GM21737 (cell line): ENCODE results near the gene IFI27L2.
A peak's percentile ranks its signal among the peaks of the same experiment; 100 is the strongest.
"Not testable (repeated sequence)": the region's sequence is repeated elsewhere in the genome, so short reads cannot be mapped to it uniquely, and the experiment has no call there.

Experiments
- ATAC-seq: cut with Tn5 transposase; IDR thresholded peaks from one replicate; pipeline ENCODE4 v1.9.1; 2021; ENCODE audit warnings: mild to moderate bottlenecking, moderate library complexity; ENCODE audit not compliant: unreplicated experiment

IFI27L2 gene, protein sequence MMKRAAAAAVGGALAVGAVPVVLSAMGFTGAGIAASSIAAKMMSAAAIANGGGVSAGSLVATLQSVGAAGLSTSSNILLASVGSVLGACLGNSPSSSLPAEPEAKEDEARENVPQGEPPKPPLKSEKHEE

DNA sequence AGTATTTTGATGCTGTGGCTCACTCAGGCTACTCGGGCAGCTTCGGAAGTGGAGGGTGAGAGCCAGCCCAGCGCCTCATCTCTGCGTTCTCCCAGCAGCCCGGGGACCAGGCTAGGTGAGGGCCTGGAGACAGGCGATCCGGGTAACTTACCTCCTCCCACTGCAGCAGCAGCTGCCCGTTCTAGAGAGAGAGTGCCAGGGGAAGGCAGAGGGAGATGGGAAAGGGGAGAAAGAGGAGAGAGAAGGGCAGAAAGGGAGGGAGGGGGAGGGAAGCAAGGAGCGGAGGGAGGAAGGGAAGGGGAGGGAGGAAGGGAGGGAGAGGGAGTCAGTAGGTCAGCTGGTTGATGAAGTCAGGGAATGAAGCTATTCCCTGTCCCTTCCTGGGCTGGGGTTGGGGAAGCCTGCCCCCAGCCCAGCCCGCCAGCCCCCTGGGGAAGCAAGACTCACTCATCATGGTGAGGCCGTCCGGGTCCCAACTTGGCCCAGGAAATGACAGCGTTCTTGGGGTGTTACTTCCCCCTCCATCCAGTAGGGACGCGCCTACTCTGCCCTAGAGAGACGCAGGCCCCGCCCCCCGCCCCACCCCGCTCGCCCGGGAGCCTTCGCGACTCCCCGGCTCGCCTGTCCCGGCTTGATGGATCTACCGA, at the start of gene IFI27L2:
Gene IFI27L2 (minus strand): TSS at position 494 of the 647 bp plus-strand sequence. CDS start 40 bp downstream, at position 454.
- peak; percentile 94 for ATAC-seq

DNA sequence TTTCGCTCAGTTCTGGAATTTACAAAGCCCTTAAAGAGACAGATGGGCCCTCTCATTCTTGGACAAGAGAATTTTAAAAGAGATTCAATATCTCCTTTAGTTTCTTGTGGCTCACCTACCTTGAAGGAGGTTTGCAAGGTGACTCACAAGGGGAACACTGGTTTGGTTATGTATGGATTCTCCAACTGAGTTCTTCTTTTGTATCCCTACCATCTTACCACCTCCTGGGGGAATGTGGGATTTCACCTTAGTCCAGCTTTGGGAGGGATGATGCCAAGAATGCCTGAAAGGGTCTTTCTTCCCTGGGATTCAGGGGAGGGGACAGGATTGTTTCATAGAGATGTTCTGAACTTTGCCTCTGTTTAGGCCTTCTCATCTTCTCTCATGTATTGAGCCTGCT, 48.4 kb upstream of the IFI27L2 start:
- ATAC-seq, result no peak

DNA sequence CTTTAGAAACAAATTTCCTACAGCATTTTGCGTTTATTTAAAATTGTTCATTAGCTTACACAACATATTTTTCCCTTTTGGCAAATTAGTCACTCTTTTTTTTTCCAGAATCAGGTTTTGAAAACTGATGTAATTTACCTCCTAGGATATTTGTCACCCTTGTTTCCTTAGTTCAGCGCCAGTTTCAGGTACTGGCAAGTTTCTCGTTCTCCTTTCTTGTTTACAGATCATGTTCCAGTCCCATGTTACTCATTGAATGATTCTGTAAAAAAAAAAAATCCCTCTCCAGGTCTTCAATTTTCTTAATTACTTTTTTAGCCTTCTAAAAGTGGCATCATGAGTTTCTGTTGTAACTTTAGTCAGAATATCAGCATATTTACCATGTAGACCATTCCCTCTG, 47.4 kb upstream of the IFI27L2 start:
- no peak for ATAC-seq

DNA sequence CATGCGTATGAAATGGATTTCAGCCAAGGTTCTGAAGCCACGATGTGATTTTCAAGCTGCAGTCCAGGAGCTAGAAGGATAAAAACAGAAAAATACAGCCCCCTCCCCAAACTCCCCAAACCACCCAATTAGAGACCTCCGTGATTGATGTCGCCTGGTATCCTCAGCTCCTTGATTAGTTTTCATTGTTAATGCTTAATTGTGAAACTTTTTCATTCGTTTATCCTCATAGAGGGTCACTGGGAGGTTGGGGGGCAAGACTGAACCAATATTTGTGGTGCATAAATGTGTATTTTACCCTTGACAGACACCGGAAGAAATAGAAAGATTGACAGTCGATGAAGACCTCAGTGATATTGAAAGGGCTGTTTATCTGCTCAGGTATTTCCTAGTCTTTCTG, 46.3 kb upstream of the IFI27L2 start:
- ATAC-seq, result no peak

DNA sequence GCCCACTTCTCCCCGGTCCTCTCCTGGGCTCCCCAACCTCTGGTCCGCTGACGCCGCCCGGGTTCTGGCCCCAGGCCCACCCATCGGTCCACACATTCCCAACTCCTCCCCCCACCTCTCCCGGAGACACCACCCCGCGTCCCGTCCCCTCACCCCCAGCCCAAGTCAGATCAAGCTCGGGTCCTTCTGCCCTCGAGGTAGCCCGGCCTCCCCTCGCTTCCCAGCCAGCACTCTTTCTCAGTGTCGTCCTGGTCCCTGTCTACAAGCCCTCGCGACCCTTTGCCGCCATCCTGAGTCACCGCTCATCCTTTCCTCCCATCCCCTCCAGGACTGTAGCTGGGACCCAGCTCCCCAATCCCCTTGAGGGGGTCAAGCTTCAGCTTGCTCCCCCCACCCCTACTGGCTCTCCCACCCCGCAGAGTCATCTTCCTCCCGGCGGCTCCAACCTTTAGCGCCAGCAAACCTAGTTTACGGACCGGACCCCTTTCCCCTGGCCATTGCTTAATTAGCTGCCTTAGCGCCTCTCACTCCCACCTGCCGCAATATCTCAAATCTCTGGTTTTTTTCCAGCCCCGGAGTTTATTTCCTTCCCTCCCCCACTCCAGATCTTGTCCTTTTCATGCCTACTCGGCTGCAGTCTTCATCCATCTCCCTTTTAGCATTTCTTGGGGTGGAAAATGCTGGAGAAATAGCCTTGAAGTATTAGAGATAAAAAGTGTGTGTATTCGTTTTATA, 45.8 kb upstream of the IFI27L2 start:
- no peak for ATAC-seq

DNA sequence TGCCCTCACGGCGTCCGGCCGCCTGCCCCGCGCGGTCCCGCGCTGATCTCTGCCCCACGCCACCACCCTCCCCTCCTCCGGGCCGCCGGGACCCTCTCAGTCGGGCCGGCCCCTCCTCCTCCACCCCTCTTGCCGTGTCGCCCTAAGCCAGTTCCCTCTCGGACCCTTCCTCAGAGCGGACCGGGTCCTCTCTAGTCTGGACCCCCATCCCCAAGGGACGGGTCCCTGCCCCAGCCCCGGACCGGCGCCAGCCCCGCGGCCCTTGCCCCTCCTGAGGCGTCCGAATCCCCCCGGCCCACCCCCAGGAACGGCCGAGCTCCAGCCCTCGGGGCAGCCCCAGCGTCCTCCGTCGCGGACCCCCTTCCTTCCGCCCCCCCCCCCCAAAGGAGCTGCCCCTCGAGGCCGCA, 45.2 kb upstream of the IFI27L2 start:
- no peak for ATAC-seq

DNA sequence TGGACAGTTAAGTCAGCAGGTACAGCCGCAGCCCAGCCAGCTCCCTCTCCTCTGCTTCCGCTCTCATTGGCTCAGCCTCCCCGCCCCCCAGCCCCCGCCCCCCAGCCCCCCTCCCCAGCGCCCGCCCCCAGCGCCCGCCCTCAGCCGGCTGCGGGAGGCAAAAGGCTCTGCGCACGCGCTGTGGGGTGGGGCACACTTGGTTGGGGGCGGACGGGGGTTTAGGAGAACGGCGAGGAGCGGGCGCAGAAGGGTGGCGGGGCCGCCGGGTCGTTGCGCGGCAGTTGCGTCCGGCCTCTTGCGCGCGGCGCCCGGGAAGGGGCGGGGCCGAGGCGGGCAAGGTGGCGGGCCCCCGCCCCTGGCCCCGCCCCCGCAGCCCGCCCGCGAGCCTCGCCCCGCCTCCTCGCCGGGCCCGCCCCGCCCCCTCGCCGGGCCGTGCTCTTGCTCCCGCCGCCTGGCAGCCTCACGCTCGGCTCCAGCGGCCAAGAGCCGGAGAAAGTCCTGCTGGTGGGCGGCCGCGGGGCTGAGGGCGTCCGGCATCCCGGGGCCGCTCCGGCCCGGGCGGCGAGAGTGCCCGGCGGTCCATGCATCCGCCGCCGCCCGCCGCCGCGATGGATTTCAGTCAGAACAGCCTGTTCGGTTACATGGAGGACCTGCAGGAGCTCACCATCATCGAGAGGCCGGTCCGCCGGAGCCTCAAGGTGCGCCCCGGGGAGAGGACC, 44.6 kb upstream of the IFI27L2 start, which contains the start of gene PPP4R4:
Gene PPP4R4 (plus strand): TSS at position 438 of the 719 bp plus-strand sequence. CDS start 144 bp downstream, at position 582.
- ATAC-seq, result peak; percentile 74

DNA sequence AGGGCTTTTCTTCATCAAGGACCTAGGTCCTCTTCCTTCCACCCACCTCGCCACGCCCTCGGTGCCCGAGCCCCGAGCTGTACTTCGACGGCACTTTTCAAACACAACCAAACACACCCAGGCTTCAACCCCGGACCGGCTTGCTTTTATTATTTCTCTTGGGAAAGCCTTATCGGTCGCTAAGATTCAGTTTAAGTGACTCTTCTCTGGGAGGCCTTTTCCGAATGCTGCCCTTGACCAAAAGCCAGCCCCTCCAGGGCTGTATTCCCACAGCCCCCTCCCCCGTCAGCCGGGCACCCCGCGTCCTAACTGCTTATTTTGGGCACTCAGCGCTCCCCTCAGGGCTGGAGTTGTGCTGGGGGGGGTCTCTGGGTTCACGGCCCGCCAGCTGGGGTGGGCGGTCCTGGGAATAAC, 44.1 kb upstream of the IFI27L2 start:
- ATAC-seq, result no peak

DNA sequence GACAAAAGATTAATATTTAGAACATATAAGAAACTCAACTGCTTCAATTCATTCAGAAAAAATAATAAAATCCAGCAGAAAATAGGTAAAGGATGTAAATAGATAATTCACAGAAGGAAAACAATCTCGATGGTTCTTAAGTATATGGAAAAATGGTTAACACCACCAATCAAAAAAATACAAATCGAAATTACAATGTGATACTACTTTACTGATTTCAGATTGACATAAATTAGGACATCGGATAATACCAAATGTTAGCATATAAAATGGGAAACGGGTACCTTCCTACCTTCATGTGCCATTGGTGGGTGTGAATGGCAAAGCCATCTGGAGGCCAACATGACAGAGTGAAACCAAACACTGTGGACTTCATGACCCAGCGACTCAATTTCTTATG, 43.1 kb upstream of the IFI27L2 start:
- ATAC-seq, result no peak

DNA sequence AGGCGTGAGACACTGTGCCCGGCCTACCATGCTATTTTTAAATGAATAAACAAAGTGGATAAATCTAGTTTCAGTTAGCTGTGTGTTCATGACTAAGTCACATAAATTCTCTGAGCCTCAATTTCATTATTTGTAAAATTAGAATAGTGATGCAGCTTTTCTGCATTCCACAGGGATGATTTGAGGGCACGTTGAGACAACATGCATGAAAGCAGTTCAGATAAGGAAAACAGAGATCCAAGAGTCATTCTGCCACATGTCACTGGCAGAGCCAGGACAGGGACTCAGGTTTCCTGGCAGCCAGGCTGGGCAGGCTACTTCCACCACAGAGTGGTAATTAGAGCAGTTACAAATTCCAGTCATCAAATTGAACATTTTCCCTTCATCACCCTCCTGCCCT, 41.8 kb upstream of the IFI27L2 start:
- no peak for ATAC-seq

DNA sequence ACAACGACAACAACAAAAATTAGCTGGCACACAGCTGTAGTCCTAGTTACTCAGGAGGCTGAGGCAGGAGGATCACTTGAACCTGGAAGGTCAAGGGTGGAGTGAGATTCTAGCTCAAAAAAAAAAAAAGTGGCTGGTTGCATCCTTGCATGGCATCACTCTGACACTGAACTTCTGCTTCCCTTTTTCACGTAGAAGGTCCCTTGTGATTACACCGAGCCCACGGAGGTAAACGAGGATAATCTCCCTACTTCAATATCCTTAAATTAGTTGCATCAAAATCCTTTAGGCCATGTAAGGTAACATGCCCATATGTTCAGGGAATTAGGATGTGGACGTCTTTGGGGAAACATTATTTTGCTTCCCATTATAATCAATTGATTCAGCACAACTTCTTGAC, 40.7 kb upstream of the IFI27L2 start:
- no peak for ATAC-seq

DNA sequence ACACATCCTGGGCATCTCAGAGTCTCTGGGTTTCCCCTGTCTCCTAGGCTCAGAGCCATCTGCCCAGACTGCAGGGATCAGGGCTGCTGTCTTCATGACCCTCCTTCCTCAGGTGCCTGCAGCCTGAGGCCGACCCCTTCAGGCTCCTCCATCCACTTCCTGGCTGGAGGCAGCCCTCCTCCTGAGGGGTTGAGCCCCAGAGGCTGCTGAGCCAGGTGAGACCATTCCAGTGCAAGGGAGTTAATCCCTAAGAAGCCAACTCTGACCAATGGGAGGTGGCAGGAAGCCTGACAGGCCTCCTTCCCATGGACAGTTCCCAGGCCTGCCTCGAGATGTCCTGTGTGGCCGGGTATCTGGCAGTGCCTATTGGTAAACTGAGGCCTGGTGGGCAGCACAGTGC, 36.3 kb upstream of the IFI27L2 start:
- ATAC-seq, result no peak

DNA sequence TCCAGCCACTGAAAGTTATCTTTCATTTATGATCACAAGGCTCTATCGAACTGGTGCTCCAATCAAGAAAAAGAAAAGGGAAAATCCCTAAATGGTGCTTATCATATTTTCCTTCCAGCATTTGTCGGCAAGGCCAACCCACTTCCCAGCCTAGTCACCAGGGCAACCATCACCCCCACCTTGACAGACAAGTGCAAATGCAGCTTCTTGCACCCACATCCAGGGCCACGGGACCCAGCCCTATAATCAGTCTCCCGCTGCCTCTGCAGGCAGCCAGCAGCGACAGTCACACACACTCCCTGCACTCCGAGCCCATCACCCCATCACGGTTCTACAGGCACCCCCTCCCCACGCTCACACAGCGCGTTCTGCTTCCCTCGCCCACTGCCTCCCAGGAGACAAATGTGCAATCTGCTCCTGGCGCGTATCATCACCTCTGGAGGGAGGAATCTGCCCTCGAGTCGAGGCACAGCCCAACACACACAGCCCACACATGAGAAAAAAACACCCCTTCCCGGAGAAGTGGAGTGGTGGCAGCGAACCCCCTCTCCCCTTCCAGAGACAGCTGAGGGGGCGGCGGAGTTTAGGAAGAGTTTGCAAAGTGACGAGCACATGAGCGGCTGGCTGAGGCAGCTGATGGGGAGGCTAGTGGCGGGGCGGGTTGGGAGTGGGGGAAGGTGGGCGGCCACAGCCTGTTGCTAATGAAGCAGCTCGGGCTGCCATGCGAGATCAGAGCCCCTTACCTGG, 35.5 kb upstream of the IFI27L2 start:
- ATAC-seq, result no peak

DNA sequence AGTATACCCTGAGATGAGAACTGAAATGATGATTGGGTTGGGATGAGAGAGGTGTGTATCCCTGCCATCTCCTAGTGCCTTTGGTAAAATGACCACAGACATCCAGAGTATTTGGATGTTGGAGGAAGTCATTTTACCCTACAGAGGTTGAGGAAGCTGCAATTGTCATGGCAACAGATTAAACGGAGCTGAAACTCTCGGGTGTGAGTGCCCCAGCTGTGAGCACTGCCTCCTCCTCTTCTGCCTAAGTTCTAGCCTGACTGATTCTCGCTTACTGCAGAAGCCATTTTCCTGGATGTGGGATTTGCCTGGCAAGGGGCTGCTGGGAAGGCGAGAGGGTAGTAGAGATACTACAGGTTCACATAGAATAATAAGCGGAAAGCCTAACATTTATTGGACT, 34.4 kb upstream of the IFI27L2 start:
- ATAC-seq, result no peak

DNA sequence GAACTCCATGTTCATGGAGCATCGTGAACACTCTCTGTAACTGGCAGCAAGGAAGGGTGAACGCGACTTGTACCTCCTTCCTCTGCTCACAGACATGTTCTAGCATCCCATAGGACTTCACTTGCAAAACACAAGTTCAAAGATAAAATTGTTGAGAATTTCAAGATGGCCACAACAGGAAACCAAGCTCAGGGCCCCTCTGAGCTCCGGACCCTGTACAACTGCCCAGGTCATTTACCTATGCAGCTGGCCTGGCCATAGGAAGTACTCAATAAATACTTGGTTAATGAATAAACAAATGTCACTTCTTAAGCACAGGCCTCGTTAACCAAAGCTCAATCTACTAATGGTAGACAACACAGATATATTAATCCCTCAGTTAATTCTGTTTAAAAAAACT, 33.1 kb upstream of the IFI27L2 start:
- no peak for ATAC-seq

DNA sequence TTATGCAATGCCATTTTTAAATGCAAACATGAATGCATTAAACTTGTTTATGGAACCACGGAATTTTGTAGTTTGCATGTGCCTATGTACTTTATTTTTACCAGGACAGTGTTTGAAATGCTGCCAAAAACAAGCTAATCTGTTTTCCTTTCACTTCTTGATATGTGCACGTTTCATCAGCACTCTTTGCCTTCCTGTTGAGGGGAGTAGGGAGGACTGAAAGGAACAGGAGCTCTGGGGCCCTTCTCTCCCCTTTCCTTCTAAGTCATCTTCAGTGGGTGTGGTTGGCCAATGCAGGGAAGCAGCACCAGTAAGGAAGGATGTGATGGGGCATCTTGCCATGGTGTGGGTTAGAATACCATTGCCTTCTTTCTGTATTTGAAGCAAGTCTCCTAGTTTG, 32.6 kb upstream of the IFI27L2 start:
- no peak for ATAC-seq

DNA sequence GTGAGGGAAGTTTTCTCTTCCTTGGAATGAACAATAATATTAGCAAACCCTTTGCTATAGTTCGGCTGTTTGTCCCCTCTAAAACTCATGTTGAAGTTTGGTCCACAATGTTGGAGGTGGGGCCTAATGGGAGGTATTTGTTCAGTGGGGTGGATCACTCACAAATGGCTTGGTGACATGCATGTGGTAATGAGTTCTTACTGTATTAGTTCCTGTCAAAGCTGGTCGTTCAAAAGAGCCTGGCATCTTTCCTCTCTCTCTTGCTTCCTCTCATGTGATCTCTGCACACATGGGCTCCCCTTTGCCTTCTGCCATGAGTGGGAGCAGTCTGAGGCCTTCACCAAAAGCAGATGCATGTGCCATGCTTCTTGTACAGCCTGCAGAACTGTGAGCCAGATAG, 31.7 kb upstream of the IFI27L2 start:
- no peak for ATAC-seq

DNA sequence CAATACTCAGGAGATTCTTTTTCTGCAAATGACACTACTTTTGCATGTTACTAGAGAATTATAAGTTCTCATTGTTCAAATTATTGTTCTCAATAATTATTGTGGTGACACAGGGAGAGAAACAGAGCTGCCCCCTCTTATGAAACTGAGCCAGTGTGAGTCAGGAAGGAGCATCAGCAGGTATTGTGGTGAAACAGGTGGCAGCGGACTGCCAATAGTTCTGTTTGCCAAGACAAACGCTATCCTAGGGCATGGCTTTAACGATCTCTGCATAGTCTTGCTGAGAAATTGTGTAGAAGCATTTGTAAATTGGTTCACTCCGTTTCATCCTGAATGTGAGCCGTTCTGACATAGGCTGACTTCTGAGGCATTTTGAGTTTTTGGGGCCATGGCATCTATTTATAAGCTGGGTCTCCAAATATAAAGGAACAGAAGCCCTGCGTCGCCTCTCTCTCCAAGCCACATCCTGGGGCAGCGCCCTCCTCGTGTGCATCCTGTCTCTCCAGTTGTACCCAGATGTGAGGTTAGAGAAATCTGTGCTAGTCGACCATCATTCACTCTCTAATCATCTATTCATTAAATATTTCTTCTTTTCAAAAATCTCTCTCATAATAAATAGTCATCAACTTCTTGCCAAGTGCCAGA, 29.0 kb upstream of the IFI27L2 start:
- no peak for ATAC-seq

DNA sequence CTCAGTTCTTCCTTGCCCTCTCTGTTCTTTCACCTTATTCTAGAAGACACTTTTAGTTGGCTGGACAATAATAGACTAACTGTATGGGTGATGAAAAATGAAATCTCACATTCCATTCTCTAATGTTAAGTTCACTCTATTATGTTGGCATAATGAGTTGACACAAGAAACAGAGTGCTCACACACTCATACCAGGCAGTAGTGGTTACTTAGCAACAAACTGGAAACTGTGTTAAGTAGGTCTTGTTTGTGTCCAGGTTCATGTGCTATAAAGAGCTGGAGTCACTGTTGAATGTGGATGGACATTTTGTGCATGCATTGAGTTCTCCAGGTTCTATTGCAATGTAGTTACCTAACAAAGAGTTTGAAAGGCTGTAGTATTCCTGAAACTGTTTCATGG, 27.8 kb upstream of the IFI27L2 start:
- no peak for ATAC-seq

DNA sequence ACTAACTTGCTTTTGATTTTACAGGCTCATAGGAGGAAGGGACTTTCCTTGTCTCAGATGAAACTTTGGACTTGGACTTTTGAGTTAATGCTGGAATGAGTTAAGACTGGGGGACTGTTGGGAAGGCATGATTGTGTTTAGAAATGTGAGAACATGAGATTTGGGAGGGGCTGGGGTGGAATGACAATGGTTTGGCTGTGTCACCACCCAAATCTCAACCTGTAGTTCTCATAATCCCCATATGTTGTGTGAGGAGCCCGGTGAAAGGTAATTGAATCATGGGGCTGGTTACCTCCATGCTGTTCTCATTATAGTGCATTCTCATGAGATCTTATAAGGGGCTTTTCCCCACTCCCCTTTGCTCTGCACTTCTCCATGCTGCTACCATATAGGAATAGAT, 26.7 kb upstream of the IFI27L2 start:
- ATAC-seq, result not testable (repeated sequence)
